CD8-positive, alpha-beta memory T cell (primary cell): ENCODE results near the gene RBSN. TPM values are rescaled to one million over a fixed set of nuclear protein-coding genes. Genes with fewer than 3 reads are reported as not detected.
A peak's percentile ranks its signal among the peaks of the same experiment; 100 is the strongest.

Experiments
- CTCF ChIA-PET: fragments of 350-600 bp; sonication (Branson Sonifier 250); formaldehyde crosslinking; loops from one replicate; lab custom pipeline; 2021; ENCODE audit warnings: antibody characterized with exemption; lab: Charles Lee
- POLR2A ChIA-PET: fragments of 350-600 bp; sonication (Branson Sonifier 250); formaldehyde crosslinking; loops from one replicate; lab custom pipeline; 2021; ENCODE audit warnings: antibody characterized with exemption; lab: Charles Lee
- DNase-seq, 5 donors: peaks; one replicate each; pipeline versions ENCODE4 v3.0.0 to v3.0.0-alpha.2; 2020 to 2022; ENCODE audit warnings: mixed read lengths in 1 of 5
- H3K27ac ChIP-seq: one replicate; pipeline ENCODE4 v1.7.0; 2013; ENCODE audit warnings: low read depth, mild to moderate bottlenecking, low read length, moderate library complexity
- H3K27me3 ChIP-seq: 2 replicates; pipeline ENCODE4 v1.7.0; 2013; ENCODE audit warnings: low read length, mild to moderate bottlenecking; ENCODE audit not compliant: insufficient read depth, poor library complexity, severe bottlenecking
- H3K36me3 ChIP-seq: 2 replicates; pipeline ENCODE4 v1.7.0; 2013; ENCODE audit warnings: mild to moderate bottlenecking, low read length, moderate library complexity; ENCODE audit not compliant: insufficient read depth
- H3K4me1 ChIP-seq: 2 replicates; pipeline ENCODE4 v1.7.0; 2013; ENCODE audit warnings: mild to moderate bottlenecking, low read length, moderate library complexity; ENCODE audit not compliant: insufficient read depth
- H3K4me3 ChIP-seq: 2 replicates; pipeline ENCODE4 v1.7.0; 2013; ENCODE audit warnings: mild to moderate bottlenecking, low read length
- H3K9me3 ChIP-seq: 2 replicates; pipeline ENCODE4 v1.7.0; 2013; ENCODE audit warnings: mild to moderate bottlenecking, low read length
- H3K27ac Mint-ChIP-seq, 8 donors: one replicate each; pipeline ENCODE4 v1.8.0; 2020 to 2021; ENCODE audit warnings: mixed read lengths in 8 of 8, mild to moderate bottlenecking in 6 of 8, inconsistent platforms in 3 of 8, moderate library complexity in 3 of 8
- H3K27me3 Mint-ChIP-seq, 2 donors: one replicate each; pipeline ENCODE4 v1.8.0; 2020 to 2021; ENCODE audit warnings: mixed read lengths in 2 of 2, mild to moderate bottlenecking in 1 of 2, moderate library complexity in 1 of 2
- H3K36me3 Mint-ChIP-seq, 3 donors: one replicate each; pipeline ENCODE4 v1.8.0; 2020 to 2021; ENCODE audit warnings: mixed read lengths in 3 of 3, inconsistent platforms in 1 of 3, mild to moderate bottlenecking in 1 of 3
- H3K4me1 Mint-ChIP-seq, 3 donors: one replicate each; pipeline ENCODE4 v1.8.0; 2020 to 2021; ENCODE audit warnings: mixed read lengths in 3 of 3, inconsistent platforms in 1 of 3, mild to moderate bottlenecking in 1 of 3
- H3K4me3 Mint-ChIP-seq, 7 donors: one replicate each; pipeline ENCODE4 v1.8.0; 2020 to 2021; ENCODE audit warnings: mixed read lengths in 7 of 7, mild to moderate bottlenecking in 6 of 7, moderate library complexity in 4 of 7, inconsistent platforms in 2 of 7
- H3K9me3 Mint-ChIP-seq, 5 donors: one replicate each; pipeline ENCODE4 v1.8.0; 2020 to 2022; ENCODE audit warnings: mixed read lengths in 5 of 5, mild to moderate bottlenecking in 3 of 5, moderate library complexity in 2 of 5, inconsistent platforms in 1 of 5
- polyA plus RNA-seq: library from polyadenylated mRNA; unstranded; fragments of 300-500 nt; fragmentation: Illumina TruSeq; gene quantifications from one replicate; pipeline ENCODE4 v1.2.3, GENCODE V29; 2021
- total RNA-seq, 2 experiments: library from RNA; stranded (reverse); gene quantifications; one replicate each; pipeline ENCODE4 v1.2.3, GENCODE V29; 2021

RBSN gene
- total and polyA plus RNA-seq, 3 experiments from 2014 or later = 12.2 to 19.0 (median 12.5) TPM

GRCh38 chr3:15096046-15096445 lies 2.9 kb downstream of the RBSN start:
- ChIA-PET CTCF (no interaction called here), POLR2A (no interaction called here)
- H3K4me1 ChIP-seq = peaks cover 18% of the 10 kb centered on the region
- H3K36me3 ChIP-seq = peaks cover 20% of the 10 kb centered on the region
- no peak for DNase-seq
- H3K4me3 ChIP-seq = no peak overlapping the region
- no peaks in the 10 kb centered on the region for H3K27me3 ChIP-seq
- Mint-ChIP-seq H3K36me3 (peaks cover 0 to 65% (median 9%) of the 10 kb centered on the region in 3 donors), H3K4me1 (peaks cover 23 to 39% (median 30%) of the 10 kb centered on the region in 3 donors), H3K4me3 (peak overlapping the region in 3 of 7 donors; percentile 8 to 72 (median 53)), H3K27me3 (peaks cover 0 to 7% of the 10 kb centered on the region in 2 donors), H3K9me3 (peaks cover 0 to 5% (median 0%) of the 10 kb centered on the region in 5 donors), H3K27ac (peak overlapping the region in 6 of 8 donors; percentile 46 to 80 (median 76))
- no peak overlapping the region for H3K27ac ChIP-seq
- no peaks in the 10 kb centered on the region for H3K9me3 ChIP-seq

GRCh38 chr3:15094187-15094875 lies 4.6 kb downstream of the RBSN start:
- no peak overlapping the region for H3K4me3 ChIP-seq
- ChIA-PET POLR2A (interaction anchor here (0.5 kb wide), 1 partner anchor 1686 kb away, joined by 5 read pairs; no protein-coding TSS in a partner anchor), CTCF (interaction anchor here (1.4 to 1.5 kb wide), 2 partner anchors 14 to 30 kb away, joined by 3 read pairs; no protein-coding TSS in a partner anchor)
- H3K27ac Mint-ChIP-seq = no peak overlapping the region
- no peaks in the 10 kb centered on the region for H3K9me3 ChIP-seq
- peaks cover 8 to 77% (median 16%) of the 10 kb centered on the region in 3 donors for H3K36me3 Mint-ChIP-seq
- DNase-seq = no peak
- H3K4me3 Mint-ChIP-seq = no peak overlapping the region
- peaks cover 0 to 5% (median 0%) of the 10 kb centered on the region in 5 donors for H3K9me3 Mint-ChIP-seq
- H3K36me3 ChIP-seq = peaks cover 23% of the 10 kb centered on the region
- H3K27me3 ChIP-seq = no peaks in the 10 kb centered on the region
- H3K4me1 ChIP-seq = peaks cover 10% of the 10 kb centered on the region
- no peak overlapping the region for H3K27ac ChIP-seq
- peaks cover 19 to 36% (median 25%) of the 10 kb centered on the region in 3 donors for H3K4me1 Mint-ChIP-seq
- peaks cover 0 to 7% of the 10 kb centered on the region in 2 donors for H3K27me3 Mint-ChIP-seq

GRCh38 chr3:15092686-15093085 lies 6.3 kb downstream of the RBSN start:
- Histone ChIP-seq H3K27ac (peak overlapping the region; percentile 3), H3K4me1 (peaks cover 3% of the 10 kb centered on the region), H3K27me3 (no peaks in the 10 kb centered on the region), H3K4me3 (no peak overlapping the region), H3K9me3 (no peaks in the 10 kb centered on the region), H3K36me3 (peaks cover 23% of the 10 kb centered on the region)
- Mint-ChIP-seq H3K27ac (peak overlapping the region in 2 of 8 donors; percentile 6 to 38), H3K4me1 (peaks cover 5 to 22% (median 11%) of the 10 kb centered on the region in 3 donors), H3K36me3 (peaks cover 8 to 73% (median 14%) of the 10 kb centered on the region in 3 donors), H3K27me3 (no peaks in the 10 kb centered on the region), H3K4me3 (no peak overlapping the region), H3K9me3 (no peaks in the 10 kb centered on the region)
- ChIA-PET CTCF (interaction anchor here (1.4 kb wide), 1 partner anchor 26 kb away, joined by 3 read pairs; no protein-coding TSS in a partner anchor), POLR2A (no interaction called here)
- no peak for DNase-seq

- ChIA-PET POLR2A (no interaction called here), CTCF (interaction anchor here (1.4 kb wide), 1 partner anchor 27 kb away, joined by 3 read pairs; no protein-coding TSS in a partner anchor)
- Histone ChIP-seq H3K4me1 (no peaks in the 10 kb centered on the region), H3K27me3 (no peaks in the 10 kb centered on the region), H3K4me3 (no peak overlapping the region), H3K36me3 (peaks cover 23% of the 10 kb centered on the region), H3K9me3 (no peaks in the 10 kb centered on the region), H3K27ac (no peak overlapping the region)
- DNase-seq = no peak
- Mint-ChIP-seq H3K27me3 (no peaks in the 10 kb centered on the region), H3K27ac (peak overlapping the region in 2 of 8 donors; percentile 46 to 51), H3K4me3 (no peak overlapping the region), H3K4me1 (peaks cover 0 to 12% (median 4%) of the 10 kb centered on the region in 3 donors), H3K36me3 (peaks cover 8 to 80% (median 16%) of the 10 kb centered on the region in 3 donors), H3K9me3 (no peaks in the 10 kb centered on the region)
These were observed 7.4 kb downstream of the RBSN start for GRCh38 chr3:15091575-15091974.

- ChIA-PET CTCF (interaction anchor here (1.4 kb wide), 1 partner anchor 9 kb away, joined by 4 read pairs; no protein-coding TSS in a partner anchor), POLR2A (interaction anchor here (0.6 kb wide), 2 partner anchors 10 to 47 kb away, joined by 3 to 7 read pairs; partner anchors contain the start of gene RBSN)
- Mint-ChIP-seq H3K4me3 (no peak overlapping the region), H3K4me1 (peaks cover 0 to 8% (median 2%) of the 10 kb centered on the region in 3 donors), H3K27ac (no peak overlapping the region), H3K36me3 (peaks cover 8 to 79% (median 20%) of the 10 kb centered on the region in 3 donors), H3K27me3 (no peaks in the 10 kb centered on the region), H3K9me3 (no peaks in the 10 kb centered on the region)
- H3K36me3 ChIP-seq = peaks cover 22% of the 10 kb centered on the region
- no peaks in the 10 kb centered on the region for H3K9me3 ChIP-seq
- no peaks in the 10 kb centered on the region for H3K4me1 ChIP-seq
- H3K27ac ChIP-seq = no peak overlapping the region
- no peak overlapping the region for H3K4me3 ChIP-seq
- H3K27me3 ChIP-seq = no peaks in the 10 kb centered on the region
- no peak for DNase-seq
These were observed 9.7 kb downstream of the RBSN start for GRCh38 chr3:15089201-15089600.

- H3K27ac ChIP-seq = no peak overlapping the region
- H3K27me3 ChIP-seq = no peaks in the 10 kb centered on the region
- no peak overlapping the region for H3K4me3 Mint-ChIP-seq
- no peak for DNase-seq
- H3K27me3 Mint-ChIP-seq = peaks cover 0 to 1% of the 10 kb centered on the region in 2 donors
- POLR2A ChIA-PET = no interaction called here
- no peaks in the 10 kb centered on the region for H3K4me1 ChIP-seq
- CTCF ChIA-PET = no interaction called here
- no peaks in the 10 kb centered on the region for H3K9me3 Mint-ChIP-seq
- H3K36me3 Mint-ChIP-seq = peaks cover 11 to 84% (median 28%) of the 10 kb centered on the region in 3 donors
- no peaks in the 10 kb centered on the region for H3K9me3 ChIP-seq
- H3K4me1 Mint-ChIP-seq = peaks cover 0 to 11% (median 7%) of the 10 kb centered on the region in 3 donors
- H3K4me3 ChIP-seq = no peak overlapping the region
- H3K36me3 ChIP-seq = peaks cover 42% of the 10 kb centered on the region
- no peak overlapping the region for H3K27ac Mint-ChIP-seq
These were observed 12.2 kb downstream of the RBSN start for GRCh38 chr3:15086699-15087098.

GRCh38 chr3:15086263-15086662 lies 12.7 kb downstream of the RBSN start:
- Mint-ChIP-seq H3K4me3 (no peak overlapping the region), H3K9me3 (no peaks in the 10 kb centered on the region), H3K4me1 (peaks cover 0 to 8% (median 7%) of the 10 kb centered on the region in 3 donors), H3K36me3 (peaks cover 14 to 84% (median 30%) of the 10 kb centered on the region in 3 donors), H3K27ac (peak overlapping the region in 1 of 8 donors; percentile 46), H3K27me3 (peaks cover 0 to 1% of the 10 kb centered on the region in 2 donors)
- Histone ChIP-seq H3K27ac (no peak overlapping the region), H3K27me3 (no peaks in the 10 kb centered on the region), H3K4me3 (no peak overlapping the region), H3K9me3 (no peaks in the 10 kb centered on the region), H3K4me1 (no peaks in the 10 kb centered on the region), H3K36me3 (peaks cover 46% of the 10 kb centered on the region)
- CTCF ChIA-PET = no interaction called here
- no peak for DNase-seq
- POLR2A ChIA-PET = no interaction called here

- CTCF ChIA-PET = interaction anchor here (1.1 kb wide), 1 partner anchor 11 kb away, joined by 3 read pairs; no protein-coding TSS in a partner anchor
These were observed 15.7 kb downstream of the RBSN start for GRCh38 chr3:15083252-15083651.

More at GRCh38 chr3:15083252-15083651, 15.7 kb downstream of the RBSN start:
- no peak overlapping the region for H3K27ac ChIP-seq
- H3K4me3 ChIP-seq = no peak overlapping the region
- no peaks in the 10 kb centered on the region for H3K27me3 ChIP-seq
- peaks cover 61% of the 10 kb centered on the region for H3K36me3 ChIP-seq
- H3K36me3 Mint-ChIP-seq = peaks cover 10 to 93% (median 36%) of the 10 kb centered on the region in 3 donors
- peak overlapping the region in 2 of 8 donors; percentile 0 to 78 for H3K27ac Mint-ChIP-seq
- H3K9me3 Mint-ChIP-seq = no peaks in the 10 kb centered on the region
- DNase-seq = no peak
- H3K4me3 Mint-ChIP-seq = no peak overlapping the region
- H3K4me1 ChIP-seq = no peaks in the 10 kb centered on the region
- H3K27me3 Mint-ChIP-seq = peaks cover 0 to 1% of the 10 kb centered on the region in 2 donors
- POLR2A ChIA-PET = no interaction called here
- no peaks in the 10 kb centered on the region for H3K9me3 ChIP-seq
- H3K4me1 Mint-ChIP-seq = peaks cover 0 to 10% (median 3%) of the 10 kb centered on the region in 3 donors
